Stimulated activated CD4-positive, alpha-beta T cell treated with anti-CD3 and anti-CD28 coated beads, Interleukin-2, amount 100 ng/mL, for 24 hours (primary cell): ENCODE measurements around the gene CA12.
"Not testable (repeated sequence)": the region's sequence is repeated elsewhere in the genome, so short reads cannot be mapped to it uniquely, and the experiment has no call there.

Experiments used
- DNase-seq, 2 donors: peaks; one replicate each; pipeline ENCODE4 v3.0.0-alpha.2; 2020

CA12 gene

DNA sequence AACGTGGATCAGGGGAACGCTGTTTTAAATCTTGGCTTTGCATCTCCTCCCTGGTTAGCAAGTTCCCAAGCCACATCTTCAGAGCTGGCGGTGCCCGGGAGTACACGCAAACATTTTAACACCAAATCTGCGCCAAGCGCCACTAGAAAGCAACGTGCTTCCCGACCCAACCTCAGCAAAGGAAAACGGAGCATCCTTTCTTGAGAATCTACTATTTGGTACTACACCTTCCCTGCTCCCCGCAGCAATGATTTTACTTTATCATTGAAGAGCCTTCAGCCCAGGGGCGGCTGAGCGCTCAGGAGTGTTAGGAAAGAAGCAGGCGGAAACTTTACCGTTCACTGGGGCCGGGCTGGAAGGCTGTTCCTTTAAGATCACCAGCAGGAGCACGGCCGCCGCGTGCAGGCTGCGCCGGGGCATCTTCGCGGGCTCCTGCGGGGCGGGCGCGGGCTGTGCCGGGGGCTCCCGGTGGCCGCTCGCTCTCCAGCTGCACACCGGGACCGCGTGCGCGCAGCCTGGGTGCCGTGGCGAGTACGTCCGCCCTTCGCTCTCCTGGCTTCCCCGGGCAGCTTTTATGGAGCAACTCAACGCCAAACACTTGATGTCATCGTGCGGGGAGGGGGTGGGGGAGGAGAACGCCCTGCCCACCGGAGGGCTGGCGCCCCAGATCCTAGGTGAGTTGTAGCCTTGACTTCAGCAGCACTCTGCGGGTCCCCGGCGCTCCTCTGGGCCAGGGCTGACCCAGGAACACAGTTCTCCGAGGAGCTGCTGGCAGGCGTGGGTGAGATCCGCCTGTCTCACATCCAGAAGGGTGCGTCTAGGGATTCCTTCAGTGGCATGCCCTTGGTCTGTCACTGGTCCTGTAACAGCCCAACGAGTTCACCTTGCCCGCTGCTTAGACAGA, at the start of gene CA12:
Gene CA12 (minus strand): TSS at position 546 of the 904 bp plus-strand sequence. CDS start 126 bp downstream, at position 420.
- peak in 1 of 2 donors; percentile 47 for DNase-seq

DNA sequence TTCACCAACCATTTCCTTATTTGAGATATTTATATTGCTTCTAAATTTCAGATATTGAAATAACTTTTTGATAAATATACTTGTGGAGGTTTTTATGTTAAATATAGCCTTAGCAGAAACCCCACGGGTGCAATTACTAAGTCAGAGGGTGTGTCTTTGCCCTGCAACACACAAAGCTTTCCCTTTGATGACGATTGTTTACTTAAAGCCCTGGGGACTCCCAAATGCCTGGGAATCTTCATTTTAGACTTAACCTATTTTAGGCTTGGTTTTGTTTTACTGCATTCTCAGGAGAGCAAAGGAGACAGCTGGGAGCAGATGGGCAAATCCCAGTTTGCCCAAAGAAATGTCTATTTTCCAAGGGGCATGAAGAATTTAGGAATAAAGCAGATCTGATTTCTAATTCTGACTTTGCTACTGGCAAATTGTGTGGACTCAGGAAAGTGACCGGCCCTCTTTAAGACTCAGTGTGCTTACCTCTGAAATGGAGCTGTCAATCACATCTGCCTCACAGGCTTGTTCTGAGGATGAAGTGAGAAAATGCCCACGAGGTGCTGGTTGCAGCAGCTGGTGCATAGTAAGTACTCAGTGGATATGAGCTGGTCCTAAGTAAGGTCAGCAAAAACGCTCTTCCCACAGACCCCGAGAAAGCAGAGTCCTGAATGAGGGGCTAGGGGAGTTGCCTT, 49.3 kb upstream of the CA12 start:
- no peak for DNase-seq

DNA sequence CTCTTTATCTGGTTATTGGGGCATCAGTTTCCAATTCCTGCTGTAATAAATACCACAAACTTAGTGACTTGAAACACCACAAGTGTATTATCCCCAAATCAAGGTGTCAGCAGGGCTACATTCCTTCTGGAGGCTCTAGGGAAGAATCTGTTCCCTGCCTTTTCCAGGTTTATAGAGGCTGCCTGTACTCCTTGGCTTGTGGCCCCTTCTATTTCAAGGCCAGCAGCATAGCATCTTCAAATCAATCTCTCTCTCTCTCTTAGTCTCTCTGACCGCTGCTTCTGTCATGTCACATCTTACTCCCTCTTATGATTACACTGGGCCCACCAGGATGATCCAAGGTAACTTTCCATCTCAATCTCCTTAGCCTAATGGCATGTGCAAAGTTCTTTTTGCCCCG, 44.9 kb upstream of the CA12 start:
- no peak for DNase-seq

GRCh38 chr15:63425426-63425985, 43.9 kb upstream of the CA12 start:
- no peak for DNase-seq

DNA sequence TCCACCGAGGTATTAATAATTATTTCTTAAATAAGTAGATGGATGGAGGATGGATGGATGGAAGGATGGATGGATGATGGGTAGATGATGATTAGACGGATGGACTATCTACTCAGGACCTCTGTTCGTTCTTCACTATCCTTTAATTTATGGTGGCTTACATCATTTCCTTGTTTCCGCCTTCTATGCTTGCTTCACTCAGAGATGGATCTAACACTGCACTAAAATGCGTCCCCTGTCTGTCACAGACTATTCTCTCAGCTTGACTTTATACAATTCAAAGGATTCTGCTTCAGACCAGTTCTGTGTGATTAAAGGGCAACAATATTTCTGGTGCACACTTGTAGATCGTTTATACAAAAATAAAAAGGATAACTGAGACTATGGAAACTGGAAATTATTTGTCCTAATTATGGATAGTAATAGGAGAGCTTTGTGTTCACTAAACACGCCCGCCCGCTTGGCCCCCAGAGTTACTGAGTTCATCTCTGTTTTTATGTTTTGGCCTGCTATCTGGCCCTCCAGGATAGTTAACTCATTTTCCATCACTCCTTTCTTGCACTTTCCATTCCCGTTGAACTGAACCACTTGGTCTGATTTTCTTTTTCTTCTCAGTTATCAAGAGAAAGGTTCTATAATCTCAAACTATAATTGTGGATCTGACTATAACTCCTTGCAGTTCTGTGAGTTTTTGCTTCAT, 41.4 kb upstream of the CA12 start:
- DNase-seq = no peak

DNA sequence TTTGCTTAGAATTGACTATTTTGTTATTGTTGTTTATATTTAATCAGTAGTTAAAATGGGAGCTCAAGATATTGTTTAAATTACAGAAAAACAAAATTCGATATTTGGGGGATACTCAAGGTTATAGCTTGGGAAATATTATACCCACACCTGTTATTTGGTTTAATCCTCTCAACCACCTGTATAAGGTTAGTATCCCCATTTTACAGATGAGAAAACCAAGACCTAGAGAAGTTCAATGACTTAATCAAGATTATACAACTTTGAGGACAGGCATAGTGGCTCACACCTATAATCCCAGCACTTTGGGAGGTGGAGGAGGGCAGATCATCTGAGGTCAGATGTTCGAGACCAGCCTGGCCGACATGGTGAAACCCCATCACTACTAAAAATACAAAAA, 39.8 kb upstream of the CA12 start:
- no peak for DNase-seq

DNA sequence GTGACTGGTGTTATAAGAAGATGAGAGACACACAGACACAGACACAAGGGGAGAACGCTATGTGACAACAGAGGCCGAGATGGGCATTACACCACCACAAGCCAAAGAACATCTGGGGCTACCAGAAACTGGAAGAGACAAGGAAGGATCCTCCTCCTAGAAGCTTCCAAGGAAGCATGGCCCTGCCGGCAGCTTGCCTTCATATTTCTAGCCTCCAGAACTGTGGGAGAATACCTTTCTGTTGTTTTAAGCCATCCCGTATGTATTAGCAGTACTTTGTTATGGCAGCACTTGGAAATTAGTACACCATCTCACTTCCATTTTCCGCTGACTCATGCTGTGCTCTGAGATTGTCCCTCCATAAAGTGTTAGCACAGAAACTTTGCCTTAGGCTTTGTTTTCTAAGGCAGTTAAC, 38.7 kb upstream of the CA12 start:
- no peak for DNase-seq

- no peak for DNase-seq
Observed at GRCh38 chr15:63418811-63419210, 37.2 kb upstream of the CA12 start.

DNA sequence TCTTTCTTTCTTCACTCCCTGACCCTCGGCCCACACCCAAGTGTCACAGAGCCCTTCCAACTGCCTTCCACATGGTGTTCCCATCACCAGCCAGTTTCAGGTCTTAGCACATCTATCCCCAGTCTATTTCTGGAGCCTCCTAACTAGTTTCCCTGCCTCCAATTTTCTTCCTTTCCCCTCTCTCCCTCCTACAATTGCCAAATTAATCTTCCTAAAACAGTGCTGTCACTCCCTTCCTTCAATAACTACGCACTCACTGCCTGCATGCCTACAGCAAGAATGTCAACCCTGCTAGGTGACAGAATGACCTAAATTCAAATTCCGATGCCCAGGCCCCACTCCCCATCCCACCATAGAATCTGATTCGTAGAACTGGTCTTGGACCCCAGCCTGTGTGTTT, 36.1 kb upstream of the CA12 start:
- no peak for DNase-seq

DNA sequence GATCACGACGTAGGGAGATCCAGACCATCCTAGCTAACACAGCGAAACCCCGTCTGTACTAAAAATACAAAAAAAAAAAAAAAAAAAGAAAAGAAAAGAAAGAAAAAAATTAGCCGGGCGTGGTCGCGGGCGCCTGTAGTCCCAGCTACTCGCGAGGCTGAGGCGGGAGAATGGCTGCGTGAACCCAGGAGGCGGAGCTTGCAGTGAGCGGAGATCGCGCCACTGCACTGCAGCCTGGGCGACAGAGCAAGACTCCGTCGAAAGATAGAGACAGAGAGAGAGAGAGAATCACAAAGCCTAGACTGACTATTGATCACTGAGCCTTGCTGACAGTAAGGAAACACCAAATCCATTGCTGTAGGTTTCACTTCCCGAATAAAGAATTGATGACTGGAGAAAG, 35.6 kb upstream of the CA12 start:
- not testable (repeated sequence) for DNase-seq

DNA sequence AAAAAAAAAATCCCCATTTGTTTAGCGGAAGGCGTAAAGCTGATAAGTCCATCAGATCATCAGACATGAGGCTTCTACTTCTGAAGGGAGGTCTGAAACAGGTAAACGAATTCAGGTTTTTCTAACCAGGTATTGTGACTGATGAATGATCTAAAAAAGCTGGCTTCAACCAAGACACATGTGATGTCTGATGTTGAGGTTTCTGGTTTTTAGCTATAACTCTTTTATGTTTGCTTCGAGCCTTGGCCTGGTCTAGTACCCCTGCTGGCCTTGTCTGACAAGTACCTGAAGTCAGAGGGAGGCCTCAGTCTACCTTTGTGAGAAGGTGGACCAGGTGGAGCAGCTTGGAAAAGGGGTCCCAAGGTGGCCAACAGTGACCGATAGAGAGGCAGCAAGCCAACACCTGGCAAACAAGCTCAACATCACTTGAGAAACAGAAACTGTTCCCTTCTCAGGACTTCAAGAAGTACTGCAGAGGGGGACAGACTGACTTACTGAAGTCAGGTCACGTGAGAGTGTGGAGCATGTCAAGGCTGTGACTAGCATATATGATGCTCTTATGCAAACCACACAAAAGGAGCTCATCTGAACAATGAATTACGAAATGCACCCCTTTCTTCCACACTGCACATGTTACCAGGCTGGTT, 33.0 kb upstream of the CA12 start:
- no peak for DNase-seq

DNA sequence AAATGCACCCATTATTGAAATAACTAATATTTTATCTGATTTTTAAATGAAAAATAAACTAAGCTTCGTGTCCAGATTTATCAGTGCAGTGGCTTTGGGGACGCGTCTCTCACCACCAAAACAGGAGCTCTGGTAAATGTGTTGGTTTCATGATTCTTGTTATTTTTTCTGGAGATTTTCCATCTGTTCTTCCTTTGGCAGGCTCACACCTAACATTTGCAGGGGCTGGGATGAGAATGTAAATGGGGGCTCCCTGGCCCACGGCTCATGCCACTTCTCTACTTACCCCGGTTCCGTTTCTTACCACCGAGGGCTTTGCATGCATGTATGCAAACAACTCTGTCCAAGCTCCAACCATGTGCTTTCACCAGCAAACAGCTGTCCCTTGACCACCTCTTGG, 30.9 kb upstream of the CA12 start:
- DNase-seq = no peak

DNA sequence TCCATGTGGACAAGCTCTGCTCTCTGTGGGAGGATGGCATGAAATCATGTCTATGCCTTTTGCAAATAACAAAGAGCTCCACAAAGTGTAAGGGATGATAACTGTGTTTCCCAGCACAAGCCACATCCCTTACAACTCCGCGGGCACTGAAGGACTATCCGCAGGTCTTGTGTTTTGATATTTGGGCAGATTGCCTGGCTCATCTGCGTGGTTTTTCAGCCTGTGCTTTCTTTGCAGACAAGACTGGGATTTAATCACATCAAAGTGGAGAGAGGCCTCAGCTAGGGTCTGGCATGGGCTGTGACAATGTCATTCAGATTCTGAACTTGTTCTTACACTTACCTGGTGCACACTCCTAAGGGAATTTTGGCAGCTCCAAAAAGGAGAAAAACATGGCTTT, 30.2 kb upstream of the CA12 start:
- no peak for DNase-seq

DNA sequence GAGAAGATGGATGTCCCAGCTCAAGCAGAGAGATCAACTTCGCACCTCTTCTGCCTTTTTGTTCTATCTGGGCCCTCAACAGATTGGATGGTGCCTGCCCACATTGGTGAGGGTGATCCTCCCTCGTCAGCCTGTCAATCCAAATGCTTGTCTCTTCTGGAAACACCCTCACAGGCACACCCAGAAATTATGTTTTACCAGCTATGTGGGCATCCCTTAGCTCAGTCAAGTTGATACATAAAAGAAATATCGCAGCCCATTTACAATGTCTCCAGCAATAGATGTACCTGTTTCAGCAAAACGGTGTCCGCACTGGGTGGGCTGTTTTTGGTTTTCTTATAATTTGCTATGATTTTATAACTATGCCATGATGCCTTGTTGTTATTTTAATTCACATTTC, 27.5 kb upstream of the CA12 start:
- no peak for DNase-seq

- DNase-seq = no peak
Observed at GRCh38 chr15:63408524-63408923, 26.9 kb upstream of the CA12 start.

- DNase-seq = no peak
Observed at GRCh38 chr15:63407612-63408011, 26.0 kb upstream of the CA12 start.

DNA sequence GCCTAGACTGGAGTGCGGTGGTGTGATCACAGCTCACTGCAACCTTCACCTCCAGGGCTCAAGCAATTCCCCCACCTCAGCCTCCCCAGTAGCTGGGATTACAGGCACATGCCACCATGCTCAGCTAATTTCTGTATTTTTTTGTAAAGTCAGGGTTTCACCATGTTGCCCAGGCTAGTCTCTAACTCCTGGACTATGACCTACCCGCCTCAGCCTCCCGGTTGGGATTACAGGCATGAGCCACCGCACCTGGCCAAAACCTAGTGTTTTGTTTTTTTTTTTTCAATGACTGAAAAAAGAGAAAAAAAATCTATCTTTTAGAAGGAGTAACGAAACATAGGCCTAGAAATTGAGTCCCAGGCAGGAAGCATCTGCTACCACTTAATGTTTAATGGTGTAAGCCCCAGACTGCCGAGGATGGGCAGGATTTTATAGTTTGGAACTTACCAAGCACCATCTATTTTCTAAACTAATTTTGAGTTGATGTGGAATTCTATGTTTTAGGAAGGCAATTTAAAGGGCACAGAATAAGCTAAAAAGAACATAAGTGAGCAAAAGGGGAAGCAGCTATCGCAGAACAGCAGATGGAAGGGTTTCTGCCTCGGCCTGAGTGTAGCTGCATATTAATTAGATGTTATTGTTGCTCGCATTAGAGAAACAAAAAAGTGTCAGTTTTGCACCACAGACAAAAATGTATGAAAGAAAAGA, 24.2 kb upstream of the CA12 start:
- no peak for DNase-seq

GRCh38 chr15:63405159-63405558, 23.5 kb upstream of the CA12 start:
- DNase-seq = no peak

- DNase-seq = no peak
Observed at GRCh38 chr15:63403254-63403945, 21.8 kb upstream of the CA12 start.

DNA sequence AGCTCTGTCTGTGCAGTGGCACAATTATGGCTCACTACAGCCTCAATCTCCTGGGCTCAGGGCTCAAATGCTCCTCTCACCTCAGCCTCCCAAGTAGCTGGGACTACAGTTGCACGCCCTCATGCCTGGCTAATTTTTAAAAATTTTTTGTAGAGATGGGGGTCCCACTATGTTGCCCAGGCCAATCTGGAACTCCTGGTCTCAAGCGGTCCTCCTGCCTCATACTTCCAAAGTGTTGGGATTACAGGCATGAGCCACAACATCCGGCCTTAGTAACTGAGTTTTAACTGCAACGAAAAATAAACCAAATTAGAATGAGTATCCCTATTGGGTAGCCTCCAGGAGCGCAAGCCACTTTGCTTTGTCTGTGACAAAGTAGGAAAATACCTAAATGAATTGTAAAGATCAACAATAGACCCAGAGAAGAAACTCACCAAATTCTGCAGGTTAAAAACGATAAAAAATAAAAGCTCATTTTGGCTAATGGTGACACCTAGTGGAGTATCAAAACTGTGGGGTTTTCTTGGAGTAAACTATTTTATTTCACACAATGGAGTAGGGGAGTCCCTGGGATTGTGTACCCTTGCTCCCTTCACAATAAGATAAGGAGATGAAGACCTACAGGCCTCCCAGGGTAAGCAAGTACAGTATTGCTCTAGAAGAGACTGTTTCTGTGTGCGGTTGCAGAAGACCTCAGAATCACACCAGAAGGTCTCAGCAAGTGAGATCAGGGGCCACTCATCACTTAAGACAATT, 21.0 kb upstream of the CA12 start:
- no peak for DNase-seq
